OCI-LY1 (cell line): ENCODE data around the gene CDHR3.

ENCODE experiments used
- CTCF ChIP-seq: fragments of 200-600 bp; sonication (generic), shearing (Covaris generic); IDR thresholded peaks from 2 replicates; pipeline ENCODE4 v1.5.1; 2017; ENCODE audit warnings: mild to moderate bottlenecking, antibody characterized with exemption, low read length, moderate library complexity, mixed read lengths
- EZH2 ChIP-seq: fragments of 200-600 bp; sonication (generic), shearing (Covaris generic); IDR thresholded peaks from 2 replicates; pipeline ENCODE4 v1.8.0; 2017; ENCODE audit warnings: borderline replicate concordance, mixed run types, mild to moderate bottlenecking, antibody characterized with exemption, low read length, moderate library complexity, mixed read lengths

GRCh38 chr7:105962353-105962752, 711 bp upstream of the CDHR3 start:
- TF ChIP-seq EZH2 (no peak), CTCF (no peak)
